ENCODE measurements around the gene OTOS.
A peak's percentile ranks its signal among the peaks of the same experiment; 100 is the strongest.

Gene OTOS

DNA sequence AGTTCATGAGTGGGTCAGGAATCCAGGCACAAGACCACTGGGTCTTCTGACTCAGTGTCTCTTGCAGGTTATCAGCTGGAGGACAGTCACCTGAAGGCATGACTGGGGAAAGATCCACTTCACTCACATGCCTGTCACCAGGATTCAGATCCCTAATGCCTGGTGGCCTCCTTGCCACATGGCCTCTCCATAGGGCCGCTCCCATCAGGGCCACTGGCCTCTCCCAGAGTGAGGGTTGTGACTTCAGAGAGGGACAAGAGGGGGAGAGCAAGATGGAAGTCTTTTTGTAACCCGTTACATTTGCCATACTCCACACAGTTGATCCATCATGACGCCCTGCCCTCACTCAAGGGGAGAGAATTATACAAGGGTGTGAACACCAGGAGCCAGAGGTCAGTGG is 13.0 kb upstream of the OTOS start:
- no peak for DNase-seq

DNA sequence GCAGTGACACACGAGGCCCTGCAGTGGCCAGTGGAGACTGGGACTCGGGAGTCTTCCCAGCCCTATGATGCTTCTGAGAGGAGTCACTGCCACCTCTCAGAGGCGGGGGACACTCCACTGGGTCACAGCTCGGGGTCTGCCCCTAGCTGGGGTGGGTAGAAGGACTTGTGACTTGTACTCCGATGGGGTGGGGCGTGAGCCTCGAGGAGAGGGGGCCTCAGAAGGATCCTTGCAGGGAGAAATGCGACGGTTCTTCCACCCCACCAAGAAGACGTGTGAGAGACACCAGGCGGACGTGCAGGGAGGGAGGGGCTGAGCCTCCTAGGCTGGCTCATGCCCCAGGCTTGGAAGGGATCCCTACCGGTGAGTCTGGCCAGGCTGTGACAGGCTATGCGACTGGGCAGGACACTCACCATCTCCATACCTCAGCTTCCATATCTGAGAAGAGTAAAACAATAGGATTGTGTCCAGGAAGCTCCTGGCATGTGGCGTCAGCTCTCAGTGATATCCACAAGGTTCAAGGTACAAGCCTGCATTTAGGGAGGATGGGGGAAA is 11.1 kb upstream of the OTOS start:
- DNase-seq = peak in 2 of 56 donors; percentile 9 to 40

DNA sequence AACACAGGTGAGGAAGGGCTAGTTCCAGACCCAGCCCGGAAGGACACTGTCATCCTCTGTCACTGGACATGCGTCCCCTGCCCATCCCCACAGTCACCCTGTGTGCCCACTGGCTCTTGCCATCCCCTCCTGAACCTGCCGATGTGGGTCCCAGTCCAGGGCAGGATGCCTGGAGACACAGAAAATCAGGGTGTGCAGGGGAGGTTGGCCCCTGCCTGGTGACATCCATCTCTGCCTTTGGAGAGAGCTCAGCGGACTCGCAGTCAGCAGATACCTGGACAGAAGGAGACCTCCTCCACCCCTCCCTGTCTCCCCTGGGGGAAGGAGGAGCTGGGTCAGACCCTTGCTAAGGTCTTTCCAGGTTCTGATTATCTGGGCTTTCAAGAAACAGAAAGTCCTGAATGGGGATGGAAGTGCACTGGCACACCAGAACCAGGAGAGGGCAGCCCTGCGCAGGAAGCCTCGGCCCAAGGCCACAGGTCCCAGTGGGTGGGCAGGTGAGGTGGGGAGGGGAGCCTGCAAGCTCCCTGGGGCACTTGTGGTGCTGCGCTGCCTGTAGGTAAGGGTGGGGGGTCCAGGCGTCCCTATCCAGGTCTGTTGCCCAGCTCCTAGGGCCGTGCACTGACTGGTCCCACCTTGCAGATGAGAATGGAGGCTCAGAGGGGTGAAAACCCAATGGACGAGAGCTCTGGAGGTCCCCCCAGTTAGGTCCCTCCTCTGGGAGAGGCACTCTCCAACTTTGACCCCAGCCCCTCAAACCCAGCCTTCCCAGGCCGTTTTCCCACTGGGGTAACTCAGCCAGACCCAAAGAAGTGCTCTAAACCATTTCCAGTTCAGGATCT is 9.7 kb upstream of the OTOS start:
- DNase-seq = peak in 27 of 56 donors; percentile 11 to 58 (median 31)

DNA sequence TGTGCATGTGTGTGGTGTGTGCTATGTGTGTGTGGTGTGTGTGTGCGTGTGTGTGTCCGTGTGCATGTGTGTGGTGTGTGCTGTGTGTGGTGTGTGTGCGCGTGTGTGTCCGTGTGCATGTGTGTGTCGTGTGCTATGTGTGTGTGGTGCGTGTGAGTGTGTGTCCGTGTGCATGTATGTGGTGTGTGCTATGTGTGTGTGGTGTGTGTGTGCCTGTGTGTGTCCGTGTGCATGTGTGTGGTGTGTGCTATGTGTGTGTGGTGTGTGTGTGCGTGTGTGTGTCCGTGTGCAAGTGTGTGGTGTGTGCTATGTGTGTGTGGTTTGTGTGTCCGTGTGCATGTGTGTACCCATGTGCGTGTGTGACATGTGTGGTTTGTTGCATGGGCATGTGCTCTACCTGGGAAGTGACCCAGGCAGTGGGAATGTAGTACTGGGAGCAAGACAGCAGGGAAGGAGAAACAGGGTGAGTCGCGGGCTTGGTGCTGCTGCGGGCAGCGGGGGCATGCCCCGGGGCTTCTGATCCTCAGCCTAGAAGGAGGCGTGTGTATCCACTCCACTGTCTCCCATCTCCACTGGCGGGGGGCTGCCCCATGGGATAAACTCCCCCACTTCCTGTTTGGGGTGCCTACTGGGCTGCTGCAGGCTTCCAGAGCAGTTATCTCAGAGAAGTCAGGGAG is 7.6 kb upstream of the OTOS start:
- no peak for DNase-seq

DNA sequence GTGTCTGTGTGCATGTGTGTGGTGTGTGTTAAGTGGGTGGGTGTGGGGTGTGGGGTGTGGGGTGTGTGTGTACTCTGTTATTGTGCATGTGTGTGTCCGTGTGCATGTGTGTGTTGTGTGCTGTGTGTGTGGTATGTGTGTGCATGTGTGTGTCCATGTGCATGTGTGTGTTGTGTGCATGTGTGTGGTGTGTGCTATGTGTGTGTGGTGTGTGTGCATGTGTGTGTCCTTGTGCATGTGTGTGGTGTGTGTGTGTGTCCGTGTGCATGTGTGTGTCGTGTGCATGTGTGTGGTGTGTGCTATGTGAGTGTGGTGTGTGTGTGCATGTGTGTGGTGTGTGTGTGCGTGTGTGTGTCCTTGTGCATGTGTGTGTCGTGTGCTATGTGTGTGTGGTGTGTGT is 6.9 kb upstream of the OTOS start:
- no peak for DNase-seq

DNA sequence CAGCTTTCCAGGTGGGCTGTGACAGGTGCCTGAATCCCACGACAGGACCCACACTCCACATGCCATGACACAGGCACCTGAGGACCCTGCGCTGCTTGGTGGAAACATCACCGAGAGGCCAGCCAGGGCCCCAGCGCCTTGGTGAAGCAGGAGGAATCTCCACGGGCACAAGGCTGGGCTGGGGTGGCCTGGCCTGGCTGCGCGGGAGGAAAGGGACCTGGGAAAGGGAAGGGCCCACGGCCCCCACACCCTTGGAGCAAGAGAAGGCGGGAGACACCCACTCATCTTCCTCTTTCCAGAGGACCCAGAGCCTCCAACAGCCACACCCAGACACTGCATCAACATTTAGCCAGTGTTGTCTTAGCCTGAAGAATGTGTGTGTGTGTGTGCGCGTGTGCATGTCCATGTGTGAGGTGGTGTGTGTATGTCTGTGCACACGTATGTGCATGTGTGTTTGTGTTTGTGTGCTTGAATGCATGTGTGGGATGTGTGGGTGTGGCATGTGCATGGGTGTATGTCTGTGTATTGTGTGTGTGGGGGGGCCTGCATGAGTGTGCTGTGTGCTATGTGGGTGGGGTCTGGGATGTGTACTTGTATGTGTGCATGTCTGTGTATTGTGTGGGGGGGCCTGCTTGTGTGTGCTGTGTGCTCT is 6.3 kb upstream of the OTOS start:
- DNase-seq = no peak

DNA sequence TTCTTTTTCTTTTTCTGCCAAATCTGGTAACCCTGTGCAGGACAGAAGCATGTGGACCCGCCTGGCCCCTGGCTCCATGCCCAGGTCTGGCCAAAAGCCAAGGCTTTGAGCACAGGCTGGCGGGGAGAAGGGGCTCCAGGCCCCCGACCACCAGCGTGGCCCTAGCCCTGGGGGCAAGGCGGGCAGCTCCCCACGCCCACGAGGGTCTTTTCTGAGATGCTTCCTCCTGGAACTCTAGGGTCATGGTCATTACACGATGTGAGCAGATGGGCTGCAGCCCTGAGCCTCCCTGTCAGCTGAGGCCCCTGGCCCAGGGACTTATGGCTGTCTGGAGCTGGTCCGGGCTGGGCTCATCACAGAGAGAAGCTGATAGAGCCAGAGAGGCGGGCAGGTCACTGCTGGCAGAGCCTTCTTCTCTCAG is 5.7 kb upstream of the OTOS start:
- DNase-seq = peak in 1 of 56 donors; percentile 23

DNA sequence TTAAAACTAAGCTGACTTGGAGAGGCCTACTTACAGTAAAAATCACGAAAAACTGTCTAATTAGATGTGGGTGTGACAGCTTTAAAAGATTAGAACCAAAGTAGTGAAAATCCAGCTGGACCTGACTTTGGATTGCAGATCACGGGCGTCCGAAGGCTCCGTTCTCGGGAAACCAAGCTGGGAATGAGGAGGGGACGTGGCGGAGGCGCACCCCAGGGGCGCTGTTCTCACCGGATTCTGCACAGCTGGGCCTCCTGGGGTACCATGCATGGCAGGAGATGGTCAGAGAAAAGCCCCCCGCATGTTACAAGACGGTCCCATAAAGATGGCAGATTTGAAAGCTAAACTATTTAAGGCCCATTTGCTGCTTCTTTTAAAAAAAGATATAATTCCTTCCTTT is 5.0 kb upstream of the OTOS start:
- DNase-seq = no peak

DNA sequence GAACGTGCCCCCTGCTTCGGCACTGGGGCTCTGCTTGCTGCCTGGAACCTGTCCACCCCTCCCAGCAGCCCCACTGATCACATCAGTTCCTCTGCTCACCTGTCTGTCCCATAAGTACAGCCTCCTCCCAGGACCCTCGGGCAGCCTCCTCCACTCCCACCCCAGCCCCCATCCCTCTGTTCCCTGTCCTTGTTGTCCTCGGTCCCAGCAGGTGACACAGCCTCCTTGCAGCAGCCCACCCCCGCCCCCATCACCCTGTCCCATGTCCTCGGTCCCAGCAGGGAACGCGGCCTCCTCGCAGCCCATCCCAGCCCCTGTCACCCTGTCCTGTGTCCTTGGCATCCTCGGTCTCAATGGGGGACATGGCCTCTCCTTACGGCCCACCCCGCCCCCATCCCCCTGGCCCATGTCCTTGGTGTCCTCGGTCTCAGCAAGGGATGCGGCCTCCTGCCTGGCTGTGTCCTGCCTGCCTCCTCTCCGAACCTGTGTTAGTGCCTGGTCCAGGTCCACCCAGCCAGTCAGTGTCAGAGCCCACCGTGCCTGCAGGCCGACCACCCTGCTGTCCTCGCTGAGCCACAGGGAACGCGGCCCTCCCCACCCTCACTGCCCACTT is 4.3 kb upstream of the OTOS start:
- no peak for DNase-seq

DNA sequence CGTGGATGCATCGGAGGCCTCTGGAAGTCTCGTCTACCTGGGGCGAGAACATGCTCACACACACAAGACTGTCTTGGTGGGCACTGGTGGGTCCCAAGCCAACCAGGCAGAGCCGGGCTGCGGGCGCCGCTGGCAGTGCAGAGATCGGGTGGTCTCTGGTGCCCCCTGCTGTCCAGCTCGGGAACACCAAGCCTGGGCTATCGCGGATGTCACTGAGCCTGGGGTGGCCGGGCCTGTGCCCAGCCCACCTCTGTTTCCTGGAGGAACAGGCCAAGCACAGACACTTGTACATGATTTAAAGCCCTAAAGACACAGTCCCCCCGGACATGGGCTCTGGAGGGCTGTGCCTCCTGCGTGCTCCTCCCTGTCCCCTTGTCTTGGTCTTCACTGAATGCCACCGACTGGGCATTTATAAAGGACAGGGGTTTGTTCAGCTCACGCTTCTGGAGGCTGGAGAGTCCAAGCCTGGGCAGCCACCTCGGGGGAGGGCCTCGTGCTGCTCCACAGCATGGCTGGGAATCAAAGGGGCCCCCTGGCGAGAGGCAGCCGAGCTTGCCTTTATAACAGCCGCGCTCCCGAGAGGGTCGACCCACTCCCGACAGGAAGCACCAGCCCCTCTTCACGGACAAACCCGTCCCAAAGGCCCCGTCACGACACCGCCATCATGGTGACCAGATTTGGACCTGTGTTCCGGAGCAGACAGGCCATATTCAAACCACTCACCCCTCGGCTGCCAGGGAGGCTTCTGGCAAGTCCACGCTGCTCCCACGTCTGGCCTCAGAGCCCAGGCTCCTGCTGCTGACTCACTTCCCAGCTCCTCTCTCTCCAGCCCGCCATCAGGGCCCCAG is 3.6 kb upstream of the OTOS start:
- peak in 54 of 56 donors; percentile 18 to 87 (median 56) for DNase-seq

DNA sequence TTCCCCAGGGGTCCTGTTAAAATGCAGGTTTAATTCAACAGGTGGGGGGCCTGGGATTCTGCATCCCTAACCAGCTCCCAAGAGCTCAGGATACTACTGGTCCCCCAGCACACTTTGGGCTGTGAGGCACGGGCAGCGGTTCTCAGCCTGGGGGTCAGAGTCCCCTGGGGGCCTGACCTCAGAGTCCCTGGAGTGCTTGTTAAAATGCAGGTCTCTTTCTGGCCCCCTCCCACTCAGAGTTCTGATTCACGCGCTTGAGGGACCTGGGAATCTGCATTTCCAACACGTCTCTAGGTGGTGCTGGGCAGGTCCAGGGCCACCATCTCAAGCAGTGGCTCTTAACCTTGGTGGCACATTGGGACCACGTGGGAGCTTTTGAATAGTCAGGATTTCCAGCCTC is 2.8 kb upstream of the OTOS start:
- DNase-seq = no peak

DNA sequence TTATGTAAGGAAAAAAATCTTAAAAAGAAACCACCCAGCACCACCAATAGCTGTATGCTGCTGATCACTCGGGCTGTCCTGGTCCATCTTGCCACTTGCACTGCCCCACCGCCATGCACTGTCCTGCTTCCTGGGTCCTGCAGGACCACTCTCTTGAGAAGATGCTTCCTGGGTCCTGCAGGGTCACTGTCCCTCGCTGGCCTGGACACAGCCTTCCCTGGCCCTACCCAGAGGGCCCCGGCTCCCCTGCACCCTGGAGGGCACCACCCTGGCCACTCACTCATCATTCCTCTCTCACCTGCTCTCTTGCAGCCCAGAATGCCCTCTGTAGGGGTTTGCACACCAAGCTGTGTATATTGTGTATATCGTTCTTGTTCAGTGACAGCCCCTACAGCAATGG is 2.4 kb upstream of the OTOS start:
- DNase-seq = no peak

DNA sequence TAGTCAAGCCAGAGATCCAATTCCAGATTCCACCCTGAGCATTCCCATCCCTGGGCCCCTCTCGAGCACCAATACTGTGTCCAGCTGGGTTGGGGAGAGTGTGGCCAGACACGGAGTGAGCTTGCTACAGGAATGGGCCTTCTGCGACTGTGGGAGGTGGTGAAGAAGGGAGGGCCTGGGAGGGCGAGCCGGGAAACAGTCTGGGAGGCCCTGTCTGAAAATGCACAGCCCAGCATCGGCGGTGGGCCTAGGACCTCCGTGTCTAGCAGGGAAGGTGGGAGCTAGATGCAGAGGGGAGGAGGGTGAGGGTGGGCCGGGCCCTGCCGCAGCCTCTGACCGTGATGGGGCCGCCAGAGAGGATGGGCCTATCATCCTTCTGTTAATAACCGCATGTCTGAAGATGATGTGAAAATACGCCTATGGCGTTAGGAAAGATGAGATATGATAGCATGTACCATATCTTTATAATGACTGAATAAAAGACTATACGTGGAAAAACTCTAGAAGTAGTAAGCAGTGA is 1.9 kb upstream of the OTOS start:
- no peak for DNase-seq

DNA sequence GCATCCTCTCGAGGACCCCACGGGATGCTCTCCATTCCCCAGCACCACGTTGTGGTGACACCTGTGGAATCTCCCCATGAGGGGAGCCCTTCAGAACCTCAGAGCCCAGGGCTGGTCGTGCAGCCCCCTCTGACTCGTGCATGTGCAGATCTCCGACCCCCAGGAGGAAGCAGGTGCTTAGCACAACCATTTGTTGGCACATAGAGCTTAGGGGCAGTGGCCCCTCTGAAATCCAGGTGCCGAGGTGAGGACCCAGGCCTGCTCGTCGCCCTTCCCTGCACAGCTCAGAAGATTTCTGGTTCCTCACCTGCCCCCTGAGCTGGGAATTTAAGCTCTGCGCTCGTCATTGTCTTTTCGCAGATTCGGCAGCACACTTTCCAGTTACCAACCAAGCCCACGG is 1.3 kb upstream of the OTOS start:
- DNase-seq = no peak

DNA sequence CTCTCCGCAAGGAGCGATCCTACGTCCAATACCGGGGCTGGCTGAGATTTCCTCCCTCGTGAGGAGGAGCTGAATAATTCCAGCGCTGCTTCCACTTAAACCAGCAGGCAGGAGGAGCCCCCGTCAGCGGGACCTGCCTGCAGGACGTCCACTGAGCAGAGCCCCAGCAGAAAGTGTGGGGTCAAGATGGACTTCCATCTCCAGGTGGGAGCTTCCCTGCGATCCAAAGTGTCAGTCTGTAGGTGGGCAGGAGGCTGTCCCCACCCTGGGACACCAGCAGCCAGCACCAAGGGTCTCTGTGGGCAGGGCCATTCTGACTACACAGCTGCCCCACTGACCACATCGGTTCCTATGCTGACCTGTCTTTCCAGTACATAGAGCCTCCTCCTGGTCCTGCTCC is 462 bp upstream of the OTOS start:
- DNase-seq = peak in 1 of 56 donors; percentile 35

DNA sequence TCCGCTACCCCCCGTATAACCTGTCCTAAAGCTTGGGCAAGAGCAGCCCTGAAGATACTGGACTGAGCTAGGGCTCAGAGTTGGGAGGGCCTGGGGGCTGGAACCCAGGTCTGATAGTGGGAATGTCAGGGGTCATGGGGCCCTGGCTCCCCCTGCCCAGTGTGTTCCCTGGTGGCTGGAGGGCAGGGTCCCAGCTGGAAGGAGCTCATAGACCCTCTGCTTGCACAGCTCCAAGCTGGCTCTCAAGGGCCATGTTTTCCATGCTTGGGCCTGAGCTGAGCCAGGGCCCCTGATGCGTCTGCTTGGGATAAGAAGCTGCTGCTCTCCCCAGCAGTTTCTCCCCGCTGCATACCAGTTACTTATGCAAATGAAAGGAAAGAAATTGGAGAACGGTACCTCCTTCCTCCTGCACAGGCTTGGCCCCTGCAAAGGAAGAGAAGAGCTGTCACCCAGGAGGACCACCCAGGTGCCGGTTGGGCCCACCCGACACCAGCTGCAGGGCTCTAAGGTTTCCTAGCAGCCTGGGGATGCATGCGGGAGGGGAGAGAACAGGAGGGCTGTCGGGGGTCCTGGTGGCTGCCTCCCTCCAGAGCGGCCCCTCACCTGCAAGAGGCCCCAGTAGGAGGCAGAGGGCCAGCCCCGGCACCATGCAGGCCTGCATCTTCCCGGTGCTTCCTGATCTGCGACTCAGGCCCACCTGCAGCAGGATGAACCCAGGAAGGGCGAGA is 628 bp downstream of the OTOS start:
- no peak for DNase-seq

DNA sequence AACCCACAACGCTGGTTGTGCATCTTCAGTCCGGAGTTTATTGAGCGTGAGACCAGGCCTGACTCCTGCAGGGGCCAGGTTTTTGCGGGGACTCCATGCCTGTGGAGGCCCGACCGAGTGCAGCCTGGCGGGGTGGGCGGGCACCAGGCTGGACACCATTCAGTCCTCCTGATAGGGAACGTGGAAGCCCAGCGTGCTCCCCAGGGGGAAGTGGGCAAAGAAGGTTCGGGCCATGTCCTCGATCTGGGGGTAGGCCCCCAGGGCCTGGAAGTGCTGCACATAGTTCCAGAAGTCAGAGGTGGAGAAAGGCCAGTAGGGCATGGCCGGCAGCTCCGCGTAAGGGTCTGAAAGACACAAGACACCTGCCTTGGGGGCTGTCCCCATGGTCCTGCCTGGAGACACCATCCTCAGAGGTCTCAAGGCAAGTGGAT is 1.4 kb downstream of the OTOS start:
- DNase-seq = no peak

DNA sequence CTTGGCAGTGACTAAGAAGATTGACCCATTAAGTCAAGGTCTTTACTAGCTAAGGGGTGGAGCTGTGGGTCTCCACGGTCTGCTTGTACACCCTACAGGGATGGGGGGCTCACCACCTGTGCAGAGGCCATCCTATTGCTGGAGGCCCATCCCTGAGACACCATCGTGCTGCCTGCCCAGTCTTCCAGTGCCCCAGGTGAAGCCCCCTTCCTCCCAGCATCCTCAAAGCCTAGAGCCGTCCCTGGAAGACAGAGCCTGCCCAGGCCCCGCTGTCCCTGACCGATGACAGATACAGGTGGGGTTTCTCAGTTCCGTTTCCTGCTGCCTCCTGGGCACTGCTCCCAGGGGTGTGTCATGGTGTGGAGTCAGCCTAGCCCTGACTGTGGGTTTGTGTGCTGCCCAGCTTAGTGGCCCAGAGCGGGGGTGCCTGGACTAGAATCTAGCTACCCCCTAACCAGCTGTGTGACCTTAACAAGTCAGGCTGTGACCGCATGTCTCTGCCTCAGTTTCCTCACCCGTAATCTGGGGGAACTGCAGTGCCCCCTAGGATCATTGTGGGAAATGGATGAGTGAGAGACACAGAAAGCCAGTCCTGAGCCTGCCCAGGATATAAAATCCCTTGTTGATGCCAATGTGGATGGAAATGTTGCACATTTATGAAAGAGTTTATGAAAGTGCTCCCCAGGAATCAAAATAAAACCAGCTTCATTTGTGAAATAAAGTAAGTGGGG is 2.0 kb downstream of the OTOS start:
- no peak for DNase-seq
